OCI-LY7 (cell line): ENCODE results near the gene CEP170B. TPM values are rescaled to one million over a fixed set of nuclear protein-coding genes. Genes with fewer than 3 reads are reported as not detected.

Experiments used
- BruUV-seq: library from RNA; stranded (reverse); fragments of 400-500 nt; replicated peaks from 2 replicates; lab custom pipeline; 2021; lab: Mats Ljungman, UMichigan
- CTCF ChIA-PET: fragments of 300-600 bp; sonication (Branson Sonifier 250); formaldehyde crosslinking; loops from one replicate; lab custom pipeline; 2022; ENCODE audit warnings: antibody characterized with exemption; ENCODE audit not compliant: unreplicated experiment; lab: Charles Lee
- POLR2A ChIA-PET: fragments of 300-600 bp; sonication (Branson Sonifier 250); formaldehyde crosslinking; loops from one replicate; lab custom pipeline; 2022; ENCODE audit warnings: antibody characterized with exemption; lab: Charles Lee
- DNase-seq: peaks from one replicate; pipeline ENCODE4 v3.0.0-alpha.2; 2015; ENCODE audit warnings: low spot score
- H2AFZ ChIP-seq: fragments of 200-600 bp; sonication (generic), shearing (Covaris generic); 2 replicates; pipeline ENCODE4 v1.6.1; 2014; ENCODE audit warnings: mild to moderate bottlenecking, antibody characterized with exemption, low read length, moderate library complexity
- H3K27ac ChIP-seq: fragments of 200-600 bp; sonication (generic); 2 replicates; pipeline ENCODE4 v1.5.1; 2014; ENCODE audit warnings: mixed run types, low read depth, mild to moderate bottlenecking, moderate library complexity, low read length, inconsistent platforms; ENCODE audit not compliant: poor library complexity, severe bottlenecking
- H3K36me3 ChIP-seq: fragments of 200-600 bp; sonication (generic); 2 replicates; pipeline ENCODE4 v1.6.1; 2014; ENCODE audit warnings: mild to moderate bottlenecking, antibody characterized with exemption, low read length, moderate library complexity, mixed read lengths; ENCODE audit not compliant: insufficient read depth
- H3K4me1 ChIP-seq: fragments of 200-600 bp; sonication (generic); 2 replicates; pipeline ENCODE4 v1.5.1; 2014; ENCODE audit warnings: mild to moderate bottlenecking, low read length; ENCODE audit not compliant: insufficient read depth, poor library complexity, severe bottlenecking
- H3K4me2 ChIP-seq: fragments of 200-600 bp; sonication (generic); 2 replicates; pipeline ENCODE4 v1.6.1; 2014; ENCODE audit warnings: mild to moderate bottlenecking, low read length
- H3K4me3 ChIP-seq: fragments of 200-600 bp; sonication (generic); 2 replicates; pipeline ENCODE4 v1.5.1; 2014; ENCODE audit warnings: mild to moderate bottlenecking, low read depth, low read length; ENCODE audit not compliant: poor library complexity, severe bottlenecking
- H3K79me2 ChIP-seq: fragments of 200-600 bp; sonication (generic); 2 replicates; pipeline ENCODE4 v1.6.1; 2016; ENCODE audit warnings: low read depth, mild to moderate bottlenecking, low read length, moderate library complexity, mixed read lengths; ENCODE audit not compliant: insufficient read depth
- H3K9me2 ChIP-seq: fragments of 200-600 bp; sonication (generic); 2 replicates; pipeline ENCODE4 v1.6.1; 2016; ENCODE audit warnings: mild to moderate bottlenecking, low read length, mixed read lengths; ENCODE audit not compliant: insufficient read depth
- H3K9me3 ChIP-seq: fragments of 200-600 bp; sonication (generic); 2 replicates; pipeline ENCODE4 v1.6.1; 2014; ENCODE audit warnings: mild to moderate bottlenecking, mixed run types, low read length, mixed read lengths
- H4K20me1 ChIP-seq: fragments of 200-600 bp; sonication (generic); 2 replicates; pipeline ENCODE4 v1.6.1; 2014; ENCODE audit warnings: mild to moderate bottlenecking, antibody characterized with exemption, low read length, moderate library complexity, mixed read lengths; ENCODE audit not compliant: insufficient read depth
- EZH2phosphoT487 ChIP-seq: fragments of 200-600 bp; sonication (generic); IDR thresholded peaks from 2 replicates; pipeline ENCODE4 v1.6.1; 2018; ENCODE audit warnings: low read depth, borderline replicate concordance, mild to moderate bottlenecking, mixed run types, antibody characterized with exemption, low read length, moderate library complexity, mixed read lengths
- intact Hi-C: fragments of 100-400 bp; cut with micrococcal nuclease; formaldehyde crosslinking; loops from one replicate; pipeline ENCODE4 v1.10.0; 2022; ENCODE audit not compliant: unreplicated experiment
- total RNA-seq, 2 experiments: library from RNA; depleted of rRNA in 1 of 2; stranded (reverse); fragments of >200 nt in 1 of 2; shearing (Covaris generic) in 1 of 2; gene quantifications; 2 replicates each; pipeline ENCODE4 v1.2.3, GENCODE V29; 2014 to 2022
- TF ChIP-seq, protein P1 (sequence below): fragments of 200-600 bp; sonication (generic); conservative IDR thresholded peaks from 2 replicates; pipeline ENCODE4 v1.5.1; 2014; ENCODE audit warnings: mild to moderate bottlenecking, antibody characterized with exemption, low read length, moderate library complexity, mixed read lengths

The CEP170B gene
- total RNA-seq, 2 experiments from 2014 or later, result 0.10 to 0.16 TPM

- ChIA-PET POLR2A (no interaction called here), CTCF (no interaction called here)
- Histone ChIP-seq H3K4me3 (no peak overlapping the region), H4K20me1 (no peaks in the 10 kb centered on the region), H3K79me2 (no peaks in the 10 kb centered on the region), H3K36me3 (no peaks in the 10 kb centered on the region), H3K9me2 (no peaks in the 10 kb centered on the region), H3K4me1 (peaks cover 12% of the 10 kb centered on the region), H3K9me3 (0 out of 2 replicates have a peak, but pooled peaks cover 7% of the 10 kb centered on the region), H2AFZ (no peak overlapping the region), H3K27ac (no peak overlapping the region), H3K4me2 (no peak overlapping the region)
- no TSS peak for BruUV-seq
- DNase-seq, result no peak
- intact Hi-C loops, result no loop called here
- TF ChIP-seq, protein P1, sequence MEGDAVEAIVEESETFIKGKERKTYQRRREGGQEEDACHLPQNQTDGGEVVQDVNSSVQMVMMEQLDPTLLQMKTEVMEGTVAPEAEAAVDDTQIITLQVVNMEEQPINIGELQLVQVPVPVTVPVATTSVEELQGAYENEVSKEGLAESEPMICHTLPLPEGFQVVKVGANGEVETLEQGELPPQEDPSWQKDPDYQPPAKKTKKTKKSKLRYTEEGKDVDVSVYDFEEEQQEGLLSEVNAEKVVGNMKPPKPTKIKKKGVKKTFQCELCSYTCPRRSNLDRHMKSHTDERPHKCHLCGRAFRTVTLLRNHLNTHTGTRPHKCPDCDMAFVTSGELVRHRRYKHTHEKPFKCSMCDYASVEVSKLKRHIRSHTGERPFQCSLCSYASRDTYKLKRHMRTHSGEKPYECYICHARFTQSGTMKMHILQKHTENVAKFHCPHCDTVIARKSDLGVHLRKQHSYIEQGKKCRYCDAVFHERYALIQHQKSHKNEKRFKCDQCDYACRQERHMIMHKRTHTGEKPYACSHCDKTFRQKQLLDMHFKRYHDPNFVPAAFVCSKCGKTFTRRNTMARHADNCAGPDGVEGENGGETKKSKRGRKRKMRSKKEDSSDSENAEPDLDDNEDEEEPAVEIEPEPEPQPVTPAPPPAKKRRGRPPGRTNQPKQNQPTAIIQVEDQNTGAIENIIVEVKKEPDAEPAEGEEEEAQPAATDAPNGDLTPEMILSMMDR, result no peak
- no peak for TF ChIP-seq EZH2phosphoT487
These were observed 54.9 kb downstream of the CEP170B start for GRCh38 chr14:104919993-104920315.

GRCh38 chr14:104923640-104924420, 58.8 kb downstream of the CEP170B start:
- Histone ChIP-seq H2AFZ (no peak overlapping the region), H3K4me2 (no peak overlapping the region), H3K9me2 (no peaks in the 10 kb centered on the region), H4K20me1 (0 out of 2 replicates have a peak, but pooled peaks cover 4% of the 10 kb centered on the region), H3K27ac (no peak overlapping the region), H3K79me2 (no peaks in the 10 kb centered on the region), H3K4me3 (no peak overlapping the region), H3K9me3 (0 out of 2 replicates have a peak, but pooled peaks cover 7% of the 10 kb centered on the region), H3K4me1 (peaks cover 45% of the 10 kb centered on the region), H3K36me3 (no peaks in the 10 kb centered on the region)
- intact Hi-C loops, result no loop called here
- TF ChIP-seq, protein P1, result no peak
- no peak for TF ChIP-seq EZH2phosphoT487
- ChIA-PET CTCF (no interaction called here), POLR2A (no interaction called here)
- no TSS peak for BruUV-seq
- DNase-seq, result no peak
